MM.1S (cell line): ENCODE measurements around the gene CHST1.

ENCODE experiments used
- EZH2 ChIP-seq: fragments of 300-600 bp; sonication (generic); optimal IDR thresholded peaks from 2 replicates; pipeline ENCODE3; 2017; ENCODE audit warnings: low read depth, mild to moderate bottlenecking, antibody characterized with exemption, low read length, mixed read lengths
- EZH2phosphoT487 ChIP-seq: fragments of 300-600 bp; sonication (generic); IDR thresholded peaks from 2 replicates; pipeline ENCODE4 v1.6.1; 2018; ENCODE audit warnings: antibody characterized with exemption, low read length

- TF ChIP-seq EZH2, result no peak
- TF ChIP-seq EZH2phosphoT487, result no peak
Observed at GRCh38 chr11:45675646-45676045, 10.2 kb upstream of the CHST1 start.
